SK-MEL-5 (cell line): ENCODE measurements around the gene TMTC2. TPM values are rescaled to one million over a fixed set of nuclear protein-coding genes. Genes with fewer than 3 reads are reported as not detected.
A peak's percentile ranks its signal among the peaks of the same experiment; 100 is the strongest.

Source experiments
- DNase-seq: peaks from one replicate; pipeline ENCODE4 v3.0.0-alpha.2; 2016; ENCODE audit warnings: low read depth, low spot score
- in situ Hi-C: cut with HindIII; loops from 2 replicates; pipeline ENCODE4 v1.10.0; 2016; ENCODE audit warnings: low sequenced_read_pairs, high pct_unique_total_duplicates, low pct_unique_long_range_greater_than_20kb
- total RNA-seq: library from RNA; depleted of rRNA; stranded (reverse); fragments of >200 nt; shearing (Covaris generic); gene quantifications from 2 replicates; pipeline ENCODE4 v1.2.3, GENCODE V29; 2014

Gene TMTC2
- total RNA-seq, 1 experiment from 2014 or later, result 17.8 TPM

DNA sequence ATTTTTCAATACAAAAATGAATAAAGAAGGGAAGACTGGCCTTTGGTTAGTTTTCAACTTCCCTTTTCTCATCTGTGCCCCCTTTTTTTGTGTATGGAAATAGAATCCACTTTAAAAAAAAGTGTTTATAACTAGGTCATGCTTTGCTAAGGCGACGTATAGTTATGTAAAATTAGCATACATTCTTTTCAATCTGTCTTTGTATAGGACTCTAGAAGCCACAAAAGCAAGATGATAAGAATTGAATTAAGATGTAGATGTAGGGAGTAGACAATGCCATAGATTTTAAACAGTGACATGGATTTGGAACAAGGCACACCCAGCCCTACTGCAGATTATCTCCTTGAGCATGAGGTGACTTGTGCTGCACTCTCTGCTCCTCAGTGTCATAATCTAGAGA is 354.3 kb downstream of the TMTC2 start:
- no peak for DNase-seq
- in situ Hi-C loops, result no loop called here

DNA sequence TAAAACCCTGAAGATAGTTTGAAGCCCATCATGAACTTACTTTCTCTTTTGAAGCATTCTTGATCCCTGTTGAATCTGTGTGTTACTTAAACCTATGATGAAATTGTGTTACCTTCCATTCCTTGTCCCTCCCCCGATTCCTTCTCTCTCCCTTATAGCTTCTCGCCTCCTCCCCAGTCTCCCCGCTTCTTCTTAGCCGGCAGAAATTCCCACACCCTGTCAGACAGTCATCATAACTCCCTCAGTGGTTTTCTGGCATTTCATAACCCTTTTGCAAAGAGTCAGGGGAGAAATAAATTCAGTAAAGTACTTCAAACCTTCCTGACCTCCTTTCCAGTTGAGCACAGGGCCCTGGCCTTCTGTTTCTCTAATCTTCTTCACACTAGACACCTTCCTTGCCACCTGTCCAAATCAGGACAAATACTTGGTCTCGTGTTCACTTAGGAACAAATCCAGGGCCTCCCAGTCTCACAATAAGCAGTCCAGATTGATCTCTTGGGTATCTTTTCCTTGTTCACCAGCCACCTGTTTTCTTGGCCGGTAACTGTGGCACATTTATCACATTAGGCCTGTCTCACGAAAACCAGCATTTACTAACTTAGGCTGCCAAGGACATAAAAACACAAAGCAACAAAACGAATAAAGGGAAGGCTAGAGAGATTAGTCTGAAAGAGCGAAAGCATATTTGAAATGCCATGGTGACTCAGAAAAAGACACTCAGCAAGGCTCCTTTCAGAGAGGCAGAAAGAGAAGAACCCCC is 355.9 kb downstream of the TMTC2 start:
- no peak for DNase-seq
- in situ Hi-C loops, result no loop called here

DNA sequence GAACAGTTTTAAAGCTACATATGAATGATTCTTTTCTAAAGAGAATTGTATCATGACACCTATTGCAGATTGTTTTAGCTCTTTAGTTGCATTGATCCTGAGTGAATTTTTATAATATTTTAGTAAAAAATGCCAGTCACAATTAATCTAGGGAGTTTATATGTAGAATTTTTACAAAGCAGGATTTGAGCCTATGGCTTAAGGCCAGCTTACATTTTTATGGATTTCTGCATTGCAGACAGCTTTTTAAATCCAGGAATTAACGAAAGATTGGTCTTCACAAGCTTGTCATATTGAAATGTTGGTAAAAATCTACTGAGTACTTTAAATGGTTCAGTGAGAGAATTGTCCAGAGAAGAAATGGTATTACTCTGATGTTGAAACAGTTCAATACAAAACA is 358.0 kb downstream of the TMTC2 start:
- in situ Hi-C loops, result no loop called here
- DNase-seq, result no peak

DNA sequence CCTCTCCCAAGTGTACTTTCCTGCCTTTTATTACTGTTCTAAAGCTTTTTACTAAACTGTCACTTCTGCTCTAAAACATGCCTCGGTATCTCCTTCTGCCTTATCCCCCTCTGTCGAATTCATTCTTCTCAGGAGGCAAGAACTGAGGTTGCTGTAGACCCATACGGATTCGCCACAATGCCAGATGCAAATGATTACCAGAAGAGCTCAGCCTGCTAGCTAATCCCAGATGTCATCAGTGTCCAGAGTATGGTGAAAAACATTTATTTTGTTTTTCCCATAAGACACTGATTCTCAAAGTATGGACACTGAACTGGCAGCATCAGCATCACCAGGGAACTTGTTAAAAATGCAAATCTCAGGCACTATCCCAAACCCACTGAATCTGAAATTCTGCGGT is 359.3 kb downstream of the TMTC2 start:
- in situ Hi-C loops, result no loop called here
- no peak for DNase-seq

DNA sequence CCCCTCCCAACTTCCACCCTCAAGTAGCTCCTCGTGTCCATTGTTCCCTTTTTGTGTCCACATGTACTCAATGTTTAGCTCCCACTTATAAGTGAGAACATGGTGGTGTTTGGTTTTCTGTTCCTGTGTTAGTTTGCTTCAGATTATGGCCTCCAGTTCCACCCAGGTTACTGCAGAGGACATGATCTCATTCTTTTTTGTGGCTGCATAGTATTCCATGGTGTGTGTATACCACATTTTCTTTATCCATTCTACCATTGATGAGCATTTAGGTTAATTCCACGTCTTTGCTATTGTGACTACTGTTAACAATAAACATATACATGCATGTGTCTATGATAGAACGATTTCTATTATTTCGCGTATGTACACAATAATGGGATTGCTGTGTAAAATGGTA is 362.6 kb downstream of the TMTC2 start:
- no peak for DNase-seq
- in situ Hi-C loops, result no loop called here

DNA sequence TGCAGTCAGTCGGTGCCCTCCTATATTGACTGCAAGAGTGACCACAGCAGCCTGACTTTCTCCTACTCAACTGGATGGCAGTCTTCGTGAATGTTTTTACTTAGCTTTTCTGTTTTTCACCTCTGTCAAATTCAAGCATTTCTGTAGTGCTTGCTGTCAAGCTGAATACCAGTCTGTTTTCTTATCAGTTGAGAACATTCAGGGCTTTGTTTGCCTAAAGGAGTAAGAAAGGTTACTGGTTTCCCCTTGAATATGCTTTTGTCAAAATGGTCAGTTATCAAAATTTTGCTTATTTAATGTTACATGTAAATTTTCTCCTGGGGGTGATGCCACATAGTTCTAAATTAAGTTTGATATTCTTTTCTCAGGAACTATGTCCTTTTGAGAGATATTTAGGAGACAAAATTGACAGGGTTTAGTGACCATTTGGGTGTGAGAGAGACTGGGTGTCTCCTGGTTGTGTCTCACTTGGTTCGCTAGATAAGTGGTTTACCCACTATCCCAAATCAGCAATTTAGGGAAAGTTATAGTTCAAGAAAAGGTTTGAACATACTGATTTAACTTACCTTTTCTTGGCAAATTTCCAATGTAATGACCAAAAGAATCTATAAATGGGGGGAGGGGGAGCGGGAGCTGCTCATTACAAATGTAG is 366.3 kb downstream of the TMTC2 start:
- in situ Hi-C loops, result no loop called here
- DNase-seq, result peak; percentile 76

DNA sequence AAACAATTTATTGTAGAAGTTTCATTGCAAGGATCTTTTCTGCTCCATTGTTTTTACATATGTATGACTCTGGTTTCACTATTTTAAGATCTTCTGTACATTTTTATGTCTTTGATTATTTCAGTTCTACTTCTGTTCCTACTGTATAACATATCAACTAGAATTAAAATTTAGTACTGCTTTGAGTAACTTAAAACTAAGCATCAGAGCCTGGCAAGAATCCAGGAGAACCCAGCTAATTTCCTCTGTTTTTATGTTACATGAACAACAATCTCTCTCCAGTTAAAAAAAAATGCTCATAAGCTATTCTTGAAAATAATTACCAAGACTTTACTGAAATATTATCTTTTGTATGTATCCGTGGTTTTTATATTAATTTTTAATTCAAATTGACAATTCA is 370.7 kb downstream of the TMTC2 start:
- in situ Hi-C loops, result no loop called here
- no peak for DNase-seq

DNA sequence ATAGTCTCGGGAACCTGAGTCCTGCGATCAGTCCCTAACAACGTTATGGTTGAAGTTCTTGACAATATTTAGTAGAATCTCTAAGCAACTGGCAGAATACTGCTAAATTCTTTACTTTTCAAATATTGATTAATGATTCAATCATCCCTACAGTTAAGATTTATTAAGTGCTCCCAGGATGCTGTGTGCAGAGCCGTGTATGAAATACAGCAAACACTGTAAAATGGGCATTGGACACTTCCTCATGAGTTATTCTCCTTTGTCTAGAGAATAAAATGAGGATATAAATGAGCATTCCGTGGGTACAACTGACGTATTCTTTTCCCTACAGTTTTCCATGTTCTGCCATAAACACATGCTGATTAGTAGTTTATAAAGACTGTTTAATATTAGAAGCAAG is 372.4 kb downstream of the TMTC2 start:
- in situ Hi-C loops, result no loop called here
- no peak for DNase-seq

DNA sequence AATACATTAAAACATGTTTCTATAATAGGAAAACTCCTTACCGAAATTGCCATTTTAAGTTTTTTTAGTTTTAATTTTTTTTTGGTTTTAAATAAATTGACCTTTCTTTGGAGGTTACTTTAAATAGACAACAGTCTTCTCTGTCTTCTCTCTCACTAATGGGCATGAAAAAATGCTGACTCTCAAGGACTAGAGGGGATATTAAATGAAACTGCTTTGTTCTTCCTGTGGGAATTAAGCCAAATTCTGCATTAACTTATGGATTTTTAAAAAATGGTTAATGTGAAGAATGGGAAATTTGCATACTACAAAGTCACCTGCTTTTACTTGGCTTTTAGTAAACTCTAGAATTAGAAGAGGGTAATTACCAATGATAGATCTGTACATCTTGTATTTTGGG is 378.9 kb downstream of the TMTC2 start:
- in situ Hi-C loops, result no loop called here
- DNase-seq, result peak; percentile 41

DNA sequence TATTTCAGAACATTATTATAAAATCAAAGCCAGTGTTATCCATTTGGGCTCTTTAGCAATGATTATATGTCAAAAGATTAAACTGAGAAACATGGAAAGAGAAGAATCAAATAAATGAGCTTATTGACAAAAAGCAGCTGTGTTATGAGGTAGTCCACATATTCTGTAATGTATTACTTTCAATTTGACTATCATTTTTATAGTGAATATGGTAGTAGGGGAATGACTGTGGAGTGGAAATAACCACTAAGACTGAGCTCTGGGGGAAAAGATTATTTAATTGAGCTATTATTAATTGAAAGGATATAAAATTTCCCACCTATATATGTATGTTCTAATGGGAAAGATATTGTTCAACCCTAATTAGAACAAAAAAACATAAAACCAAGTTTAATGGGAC is 381.3 kb downstream of the TMTC2 start:
- in situ Hi-C loops, result no loop called here
- no peak for DNase-seq

DNA sequence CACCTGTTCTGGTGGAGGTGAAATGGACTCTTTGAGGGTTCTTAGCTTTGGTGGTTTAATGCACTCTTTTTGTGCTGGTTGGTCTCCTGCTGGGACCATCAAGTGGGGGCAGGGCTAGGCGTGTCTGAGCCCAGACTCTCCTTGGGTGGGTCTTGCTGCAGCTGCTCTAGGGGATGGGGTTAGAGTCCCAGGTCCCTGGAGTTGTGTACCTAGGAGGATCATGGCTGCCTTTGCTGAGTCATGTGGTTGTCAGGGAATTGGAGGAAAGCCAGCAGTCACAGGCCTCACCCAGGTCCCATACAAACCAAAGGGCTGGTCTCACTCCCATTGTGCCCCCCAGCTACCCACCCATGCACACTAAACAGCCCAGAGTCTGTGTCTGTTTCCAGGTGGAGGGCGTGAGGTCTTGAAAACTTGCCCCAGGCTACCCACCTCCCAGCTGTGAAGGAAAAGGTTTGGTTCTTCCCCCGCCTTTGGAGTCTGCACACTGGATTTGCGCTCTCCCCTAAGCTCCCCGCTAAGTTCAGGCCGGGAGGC is 387.7 kb downstream of the TMTC2 start:
- in situ Hi-C loops, result no loop called here
- DNase-seq, result no peak

DNA sequence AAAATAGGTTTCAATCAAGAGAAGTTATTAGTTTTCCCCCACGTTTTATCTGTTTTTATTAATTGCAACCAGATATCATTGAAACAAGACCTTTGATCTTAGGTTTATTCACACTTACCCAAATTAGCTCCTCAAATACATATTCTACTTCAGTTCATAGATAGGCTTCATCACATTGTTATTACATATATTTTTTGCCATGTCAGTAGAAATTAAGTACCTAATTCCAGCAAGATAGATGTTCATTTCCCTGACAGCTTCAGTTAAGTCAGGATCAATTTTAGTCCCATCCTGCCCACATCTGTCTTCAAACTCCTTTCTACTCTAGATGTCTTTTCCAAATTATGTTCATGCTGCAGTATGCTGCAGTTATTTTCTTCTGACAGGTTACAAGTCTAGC is 388.8 kb downstream of the TMTC2 start:
- in situ Hi-C loops, result no loop called here

DNA sequence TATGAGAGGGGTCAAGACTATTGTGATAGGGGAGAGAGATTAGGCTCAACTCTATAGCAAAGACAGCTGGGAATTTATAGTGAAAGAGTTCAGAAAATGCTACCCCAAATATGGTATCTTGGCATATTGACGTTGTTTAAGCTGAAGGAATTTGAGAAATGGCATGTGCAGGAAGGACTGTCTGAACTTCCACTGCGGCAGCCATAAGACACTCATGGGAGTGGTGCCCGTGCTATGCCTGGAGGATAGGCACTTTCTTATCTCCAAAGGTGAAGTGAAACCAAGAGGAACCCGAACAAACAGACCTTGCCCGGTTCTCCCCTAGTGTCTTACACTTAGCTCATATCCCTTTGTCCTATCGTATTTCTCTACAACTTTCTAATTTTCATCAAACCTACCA is 390.3 kb downstream of the TMTC2 start:
- no peak for DNase-seq
- in situ Hi-C loops, result no loop called here

More for the DNA sequence above, 388.8 kb downstream of the TMTC2 start:
- no peak for DNase-seq

DNA sequence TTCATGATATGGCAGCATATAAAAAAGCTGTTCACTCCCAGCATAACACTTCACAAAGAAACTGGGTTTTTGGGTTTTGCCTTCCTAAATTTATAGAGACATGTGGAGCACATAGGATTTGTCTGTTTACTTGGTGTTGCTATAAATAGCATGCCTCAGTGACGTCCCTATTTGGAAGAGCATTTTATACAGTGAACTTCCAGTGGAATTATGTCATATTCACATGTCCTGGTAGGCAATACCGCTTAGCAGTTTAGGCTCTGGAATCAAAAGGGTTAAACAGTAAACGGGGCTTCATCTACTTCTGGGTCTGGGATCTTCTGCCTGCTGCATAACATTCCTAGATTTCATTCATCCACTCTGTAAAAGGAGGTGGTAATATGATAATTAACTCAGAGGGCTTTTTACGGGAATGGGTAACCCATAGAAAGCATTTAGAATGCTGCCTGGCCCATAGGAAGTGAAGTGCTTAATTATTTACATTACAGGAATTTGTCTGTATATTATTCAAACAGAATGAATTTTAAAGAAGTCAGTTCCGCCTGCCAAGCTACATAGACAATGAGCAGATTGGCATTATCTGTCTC is 396.1 kb downstream of the TMTC2 start:
- in situ Hi-C loops, result no loop called here
- no peak for DNase-seq

DNA sequence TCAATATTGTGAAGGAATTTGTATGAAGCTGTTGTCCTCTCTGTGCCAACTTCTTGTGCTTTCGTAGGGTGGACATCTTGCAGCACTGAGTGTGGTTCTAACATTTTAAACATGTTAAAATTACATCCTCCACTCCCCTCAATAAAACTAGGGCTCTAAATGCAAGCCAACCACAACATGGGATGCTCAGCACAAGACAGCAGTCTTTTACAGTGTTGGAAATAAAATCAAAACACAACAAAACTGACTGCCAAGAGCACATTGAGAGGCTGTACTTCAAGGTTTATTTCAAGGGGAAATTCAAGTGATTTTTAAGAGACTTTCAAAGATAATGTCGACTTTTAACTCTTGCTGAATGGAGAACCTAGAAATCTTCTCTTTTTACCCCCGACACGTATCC is 396.9 kb downstream of the TMTC2 start:
- in situ Hi-C loops, result no loop called here
- no peak for DNase-seq

DNA sequence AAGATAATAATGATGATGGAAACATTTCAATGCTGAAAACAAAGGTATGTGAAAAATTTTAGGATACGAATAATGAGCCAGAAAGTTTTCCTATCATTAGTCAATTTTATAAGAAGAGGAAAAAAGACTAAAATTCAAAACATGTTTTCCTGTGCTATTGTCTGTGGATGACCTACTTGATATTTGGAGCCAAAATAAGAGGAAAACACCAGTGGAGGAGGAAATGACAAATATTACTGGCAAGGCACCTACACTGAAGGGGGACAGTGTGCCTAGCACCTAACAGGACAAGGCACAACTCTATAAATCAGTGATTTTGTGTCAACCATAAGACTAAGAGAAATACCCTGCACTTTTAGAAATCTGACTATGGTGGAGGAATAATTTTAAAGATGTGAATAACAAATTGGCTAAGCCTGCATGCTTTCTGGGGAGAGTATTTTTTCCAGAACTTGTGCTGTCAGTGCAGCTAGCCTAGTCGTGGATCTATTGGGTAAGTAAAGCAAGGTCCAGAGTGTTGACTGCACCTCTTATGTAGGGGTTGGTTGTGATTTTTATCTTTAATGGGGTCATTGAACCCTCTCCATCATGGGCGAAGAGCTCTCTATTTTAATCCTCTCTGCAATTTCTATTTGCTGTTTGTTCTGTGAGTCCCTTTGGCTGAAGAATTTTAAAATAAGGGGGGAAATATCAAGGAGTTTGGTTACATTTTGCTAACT is 398.0 kb downstream of the TMTC2 start:
- no peak for DNase-seq
- in situ Hi-C loops, result no loop called here

DNA sequence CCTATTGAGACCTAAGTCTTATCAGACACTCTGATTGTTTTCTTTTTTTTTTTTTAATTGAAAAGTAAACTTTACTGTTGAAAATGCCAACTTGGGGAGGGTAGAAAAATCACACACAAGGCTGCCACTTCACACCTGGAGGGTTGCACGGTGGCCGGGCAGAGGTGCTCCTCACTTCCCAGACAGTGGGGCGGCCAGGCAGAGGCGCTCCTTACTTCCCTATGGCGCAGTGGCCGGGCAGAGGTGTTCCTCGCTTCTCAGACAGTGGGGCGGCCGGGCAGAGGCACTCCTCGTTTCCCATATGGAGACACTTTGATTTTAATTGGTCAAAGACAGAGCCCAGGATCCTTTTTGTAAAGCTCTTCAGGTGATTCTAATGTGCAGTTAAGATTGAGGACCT is 399.3 kb downstream of the TMTC2 start:
- DNase-seq, result no peak
- in situ Hi-C loops, result no loop called here

DNA sequence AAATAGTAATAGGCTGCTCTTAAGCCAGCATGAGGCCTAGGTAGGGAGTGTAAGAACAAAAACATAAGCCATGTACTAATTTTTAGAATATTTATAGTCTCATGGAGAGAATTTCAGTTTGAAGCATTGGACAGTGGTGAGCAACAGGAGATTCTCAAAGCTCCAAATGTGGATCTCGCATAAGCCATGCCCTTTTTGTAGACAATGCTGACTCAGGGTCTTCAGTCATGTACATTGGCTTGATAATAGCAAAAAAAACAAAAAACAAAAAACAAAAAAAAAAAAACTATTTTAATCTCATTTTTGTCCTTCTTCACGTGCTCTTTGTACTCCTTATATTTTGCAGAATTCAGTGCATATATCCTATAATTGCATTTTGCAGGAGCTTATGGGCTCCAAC is 402.9 kb downstream of the TMTC2 start:
- in situ Hi-C loops, result no loop called here
- no peak for DNase-seq
